WTC11 (cell line): ENCODE results near the gene IGFL2. TPM values are rescaled to one million over a fixed set of nuclear protein-coding genes. Genes with fewer than 3 reads are reported as not detected.

Experiments
- ATAC-seq: fragments of 200-7000 bp; cut with Tn5 transposase; 2 replicates; pipeline ENCODE4 v1.10.0; 2021; ENCODE audit warnings: mild to moderate bottlenecking, moderate library complexity
- CTCF ChIA-PET: fragments of 300-600 bp; sonication (Branson Sonifier 250); formaldehyde crosslinking; loops from one replicate; lab custom pipeline; 2021; ENCODE audit warnings: antibody characterized with exemption; lab: Charles Lee
- POLR2A ChIA-PET: fragments of 350-600 bp; sonication (Branson Sonifier 250); formaldehyde crosslinking; loops from one replicate; lab custom pipeline; 2021; ENCODE audit warnings: antibody characterized with exemption; lab: Charles Lee
- DNase-seq: peaks from one replicate; pipeline ENCODE4 v3.0.0; 2021; ENCODE audit warnings: low spot score
- H3K27ac Mint-ChIP-seq: 2 replicates; pipeline ENCODE4 v1.8.0; 2021; ENCODE audit warnings: mixed read lengths
- H3K27me3 Mint-ChIP-seq: 2 replicates; pipeline ENCODE4 v1.8.0; 2021; ENCODE audit warnings: low read depth, mild to moderate bottlenecking, moderate library complexity, mixed read lengths
- H3K36me3 Mint-ChIP-seq: 2 replicates; pipeline ENCODE4 v1.8.0; 2021; ENCODE audit warnings: mixed read lengths
- H3K4me1 Mint-ChIP-seq: 2 replicates; pipeline ENCODE4 v1.8.0; 2022; ENCODE audit warnings: mixed read lengths
- H3K4me3 Mint-ChIP-seq: 2 replicates; pipeline ENCODE4 v1.8.0; 2021; ENCODE audit warnings: mild to moderate bottlenecking, moderate library complexity, mixed read lengths
- H3K9me3 Mint-ChIP-seq: 2 replicates; pipeline ENCODE4 v1.8.0; 2021; ENCODE audit warnings: mixed read lengths
- AFF4 ChIP-seq: sonication (generic); formaldehyde crosslinking; IDR thresholded peaks from 2 replicates; pipeline ENCODE4 v1.8.1; 2023; ENCODE audit warnings: mild to moderate bottlenecking, missing genetic modification reagents, borderline replicate concordance
- AR ChIP-seq: fragments of 250-450 bp; sonication (Bioruptor Pico); IDR thresholded peaks from 2 replicates; pipeline ENCODE4 v1.9.0; 2021; ENCODE audit warnings: mild to moderate bottlenecking
- ATF3 ChIP-seq: sonication (generic); formaldehyde crosslinking; conservative IDR thresholded peaks from 2 replicates; pipeline ENCODE4 v1.8.1; 2022; ENCODE audit warnings: mild to moderate bottlenecking, missing genetic modification reagents
- CBFB ChIP-seq: sonication (generic); formaldehyde crosslinking; IDR thresholded peaks from 2 replicates; pipeline ENCODE4 v1.8.1; 2022; ENCODE audit warnings: mild to moderate bottlenecking, low read depth, missing genetic modification reagents
- CTCF ChIP-seq: fragments of 200-600 bp; IDR thresholded peaks from 2 replicates; pipeline ENCODE4 v1.8.0; 2022; ENCODE audit warnings: antibody characterized with exemption
- E2F5 ChIP-seq: sonication (generic); formaldehyde crosslinking; IDR thresholded peaks from 2 replicates; pipeline ENCODE4 v1.8.1; 2022; ENCODE audit warnings: mild to moderate bottlenecking, moderate library complexity, missing genetic modification reagents
- ELF4 ChIP-seq: sonication (generic); formaldehyde crosslinking; IDR thresholded peaks from 2 replicates; pipeline ENCODE4 v1.8.1; 2022; ENCODE audit warnings: low read depth, mild to moderate bottlenecking, moderate library complexity, missing genetic modification reagents
- EMX1 ChIP-seq: fragments of 250-450 bp; sonication (Bioruptor Pico); IDR thresholded peaks from 2 replicates; pipeline ENCODE4 v1.8.0; 2021; ENCODE audit warnings: mild to moderate bottlenecking
- ESRRA ChIP-seq: sonication (generic); formaldehyde crosslinking; IDR thresholded peaks from 2 replicates; pipeline ENCODE4 v1.8.1; 2022; ENCODE audit warnings: mild to moderate bottlenecking, missing genetic modification reagents, borderline replicate concordance
- ETV6 ChIP-seq: sonication (generic); formaldehyde crosslinking; IDR thresholded peaks from 2 replicates; pipeline ENCODE4 v1.8.1; 2022; ENCODE audit warnings: mild to moderate bottlenecking, missing genetic modification reagents
- FOXK1 ChIP-seq: sonication (generic); formaldehyde crosslinking; IDR thresholded peaks from 2 replicates; pipeline ENCODE4 v1.8.0; 2022; ENCODE audit warnings: mild to moderate bottlenecking, moderate library complexity, missing genetic modification reagents
- FOXP1 ChIP-seq: sonication (generic); formaldehyde crosslinking; IDR thresholded peaks from 2 replicates; pipeline ENCODE4 v1.8.0; 2022; ENCODE audit warnings: missing genetic modification reagents, mild to moderate bottlenecking, moderate library complexity, borderline replicate concordance
- GABPB1 ChIP-seq: sonication (generic); formaldehyde crosslinking; IDR thresholded peaks from 2 replicates; pipeline ENCODE4 v1.8.1; 2023; ENCODE audit warnings: mild to moderate bottlenecking, missing genetic modification reagents
- JUN ChIP-seq: sonication (generic); formaldehyde crosslinking; IDR thresholded peaks from 2 replicates; pipeline ENCODE4 v1.8.0; 2023; ENCODE audit warnings: mild to moderate bottlenecking, missing genetic modification reagents
- NR2C2 ChIP-seq: sonication (generic); formaldehyde crosslinking; IDR thresholded peaks from 2 replicates; pipeline ENCODE4 v1.8.0; 2022; ENCODE audit warnings: mild to moderate bottlenecking, missing genetic modification reagents
- RELA ChIP-seq: sonication (generic); formaldehyde crosslinking; IDR thresholded peaks from 2 replicates; pipeline ENCODE4 v1.8.1; 2022; ENCODE audit warnings: missing genetic modification reagents, mild to moderate bottlenecking, borderline replicate concordance
- ZBTB43 ChIP-seq: sonication (generic); formaldehyde crosslinking; IDR thresholded peaks from 2 replicates; pipeline ENCODE4 v1.8.1; 2023; ENCODE audit warnings: mild to moderate bottlenecking, missing genetic modification reagents
- ZNF281 ChIP-seq: sonication (generic); formaldehyde crosslinking; IDR thresholded peaks from 2 replicates; pipeline ENCODE4 v1.8.0; 2023; ENCODE audit warnings: mild to moderate bottlenecking, missing genetic modification reagents
- ZNF512 ChIP-seq: sonication (generic); formaldehyde crosslinking; IDR thresholded peaks from 2 replicates; pipeline ENCODE4 v1.8.1; 2022; ENCODE audit warnings: missing genetic modification reagents, borderline replicate concordance
- total RNA-seq: library from RNA; stranded (reverse); gene quantifications from 3 replicates; pipeline ENCODE4 v1.2.3, GENCODE V29; 2021

Gene IGFL2
- total RNA-seq, 1 experiment from 2014 or later: not detected

- no peak for DNase-seq
- TF ChIP-seq ZBTB43 (CRISPR knock-in tag) (no peak), ELF4 (CRISPR knock-in tag) (no peak), AR (CRISPR knock-in tag) (no peak), ESRRA (CRISPR knock-in tag) (no peak)
- H3K27ac Mint-ChIP-seq: no peak overlapping the region
- H3K4me3 Mint-ChIP-seq: no peak overlapping the region
- peaks cover 28% of the 10 kb centered on the region for H3K36me3 Mint-ChIP-seq
- ChIA-PET CTCF (no interaction called here), POLR2A (no interaction called here)
- peaks cover 21% of the 10 kb centered on the region for H3K4me1 Mint-ChIP-seq
- H3K27me3 Mint-ChIP-seq: peaks cover 10% of the 10 kb centered on the region
- ATAC-seq: no peak
- H3K9me3 Mint-ChIP-seq: peaks cover 51% of the 10 kb centered on the region
These were observed 10.0 kb upstream of the IGFL2 start for GRCh38 chr19:46137915-46138473.

GRCh38 chr19:46141421-46141820 lies 6.6 kb upstream of the IGFL2 start:
- ATAC-seq (no peak), DNase-seq (no peak)
- ChIA-PET CTCF (no interaction called here), POLR2A (no interaction called here)
- Mint-ChIP-seq H3K4me1 (peaks cover 8% of the 10 kb centered on the region), H3K36me3 (peaks cover 3% of the 10 kb centered on the region; the same call in 1 of the 2 replicates), H3K27ac (peak overlapping the region; percentile 3), H3K27me3 (peaks cover 10% of the 10 kb centered on the region), H3K4me3 (no peak overlapping the region), H3K9me3 (peaks cover 27% of the 10 kb centered on the region)
- TF ChIP-seq ETV6 (CRISPR knock-in tag) (no peak), E2F5 (no peak), ZNF512 (CRISPR knock-in tag) (no peak), CBFB (no peak), NR2C2 (CRISPR knock-in tag) (no peak), EMX1 (CRISPR knock-in tag) (no peak), ZNF281 (CRISPR knock-in tag) (no peak), FOXK1 (CRISPR knock-in tag) (no peak), CTCF (no peak), RELA (CRISPR knock-in tag) (no peak), JUN (CRISPR knock-in tag) (no peak), FOXP1 (CRISPR knock-in tag) (no peak), AFF4 (CRISPR knock-in tag) (no peak), GABPB1 (CRISPR knock-in tag) (no peak), ATF3 (CRISPR knock-in tag) (no peak)
